Nephron progenitor cell (in vitro differentiated cells): ENCODE measurements around the gene CLNS1A.

Source experiments
- DNase-seq: peaks from one replicate; pipeline ENCODE4 v3.0.0; 2021
- H3K27ac Mint-ChIP-seq: 2 replicates; pipeline ENCODE4 v1.8.0; 2021; ENCODE audit warnings: mild to moderate bottlenecking, moderate library complexity, mixed read lengths
- H3K27me3 Mint-ChIP-seq: 2 replicates; pipeline ENCODE4 v1.8.0; 2021; ENCODE audit warnings: mild to moderate bottlenecking, low read depth, mixed read lengths; ENCODE audit not compliant: poor library complexity
- H3K36me3 Mint-ChIP-seq: 2 replicates; pipeline ENCODE4 v1.8.0; 2021; ENCODE audit warnings: low read depth, mixed read lengths
- H3K4me1 Mint-ChIP-seq: 2 replicates; pipeline ENCODE4 v1.8.0; 2021; ENCODE audit warnings: mixed read lengths
- H3K4me3 Mint-ChIP-seq: 2 replicates; pipeline ENCODE4 v1.8.0; 2021; ENCODE audit warnings: mild to moderate bottlenecking, moderate library complexity, mixed read lengths
- H3K9me3 Mint-ChIP-seq: 2 replicates; pipeline ENCODE4 v1.8.0; 2021; ENCODE audit warnings: mild to moderate bottlenecking, moderate library complexity, mixed read lengths
- TF ChIP-seq, protein P1 (sequence below): fragments of 200-600 bp; sonication (generic); IDR thresholded peaks from 2 replicates; pipeline ENCODE4 v1.5.0; 2021; ENCODE audit warnings: antibody characterized with exemption

The CLNS1A gene, protein sequence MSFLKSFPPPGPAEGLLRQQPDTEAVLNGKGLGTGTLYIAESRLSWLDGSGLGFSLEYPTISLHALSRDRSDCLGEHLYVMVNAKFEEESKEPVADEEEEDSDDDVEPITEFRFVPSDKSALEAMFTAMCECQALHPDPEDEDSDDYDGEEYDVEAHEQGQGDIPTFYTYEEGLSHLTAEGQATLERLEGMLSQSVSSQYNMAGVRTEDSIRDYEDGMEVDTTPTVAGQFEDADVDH

DNA sequence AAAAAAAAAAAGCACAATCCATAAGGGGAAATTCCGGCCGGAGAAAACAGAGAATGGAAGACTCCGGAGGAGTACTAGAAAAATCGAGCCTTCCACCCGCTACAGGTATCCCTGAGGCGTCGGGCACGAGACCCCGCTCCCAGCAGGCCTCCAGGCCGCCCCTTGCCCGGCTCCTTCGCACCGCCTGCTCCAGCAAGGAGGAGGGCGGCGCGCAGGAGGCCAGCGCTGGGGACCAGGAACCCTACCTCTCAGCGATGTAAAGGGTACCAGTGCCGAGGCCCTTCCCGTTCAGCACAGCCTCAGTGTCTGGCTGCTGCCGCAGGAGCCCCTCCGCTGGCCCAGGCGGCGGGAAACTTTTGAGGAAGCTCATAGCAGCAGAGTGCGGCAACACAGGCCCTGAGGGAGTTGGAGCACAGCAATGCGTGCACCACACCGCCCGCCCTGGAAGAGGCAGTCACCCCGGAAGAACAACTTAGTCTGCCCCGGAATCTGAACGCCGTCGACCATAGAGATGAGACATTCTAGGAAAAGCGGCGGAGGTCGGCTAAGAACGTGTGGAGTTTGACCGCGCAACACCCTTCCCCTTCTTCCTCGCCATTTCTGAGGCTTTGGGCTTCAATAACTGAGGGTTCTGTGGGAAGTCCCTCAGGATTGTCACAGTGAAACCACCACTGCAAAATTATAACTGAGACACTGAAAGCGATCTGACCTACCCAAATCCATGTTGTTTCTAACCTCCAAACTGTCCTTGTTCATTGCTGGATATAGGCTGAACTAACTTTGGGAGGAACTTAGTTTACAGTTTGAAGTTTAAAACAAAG is at the start of gene CLNS1A:
CLNS1A (minus strand) TSS at position 450 of the 821 bp plus-strand sequence; CDS start at position 370, 80 bp downstream.
- H3K9me3 Mint-ChIP-seq, result peaks cover 42% of the 10 kb centered on the region
- TF ChIP-seq, protein P1, sequence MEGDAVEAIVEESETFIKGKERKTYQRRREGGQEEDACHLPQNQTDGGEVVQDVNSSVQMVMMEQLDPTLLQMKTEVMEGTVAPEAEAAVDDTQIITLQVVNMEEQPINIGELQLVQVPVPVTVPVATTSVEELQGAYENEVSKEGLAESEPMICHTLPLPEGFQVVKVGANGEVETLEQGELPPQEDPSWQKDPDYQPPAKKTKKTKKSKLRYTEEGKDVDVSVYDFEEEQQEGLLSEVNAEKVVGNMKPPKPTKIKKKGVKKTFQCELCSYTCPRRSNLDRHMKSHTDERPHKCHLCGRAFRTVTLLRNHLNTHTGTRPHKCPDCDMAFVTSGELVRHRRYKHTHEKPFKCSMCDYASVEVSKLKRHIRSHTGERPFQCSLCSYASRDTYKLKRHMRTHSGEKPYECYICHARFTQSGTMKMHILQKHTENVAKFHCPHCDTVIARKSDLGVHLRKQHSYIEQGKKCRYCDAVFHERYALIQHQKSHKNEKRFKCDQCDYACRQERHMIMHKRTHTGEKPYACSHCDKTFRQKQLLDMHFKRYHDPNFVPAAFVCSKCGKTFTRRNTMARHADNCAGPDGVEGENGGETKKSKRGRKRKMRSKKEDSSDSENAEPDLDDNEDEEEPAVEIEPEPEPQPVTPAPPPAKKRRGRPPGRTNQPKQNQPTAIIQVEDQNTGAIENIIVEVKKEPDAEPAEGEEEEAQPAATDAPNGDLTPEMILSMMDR, result no peak
- H3K4me3 Mint-ChIP-seq, result peak within 1 kb of the TSS; percentile 95
- peaks cover 9% of the 10 kb centered on the region for H3K27me3 Mint-ChIP-seq
- DNase-seq, result peak; percentile 73
- peak within 1 kb of the TSS; percentile 96 for H3K27ac Mint-ChIP-seq
- peaks cover 31% of the 10 kb centered on the region for H3K4me1 Mint-ChIP-seq
- H3K36me3 Mint-ChIP-seq, result peaks cover 40% of the 10 kb centered on the region

DNA sequence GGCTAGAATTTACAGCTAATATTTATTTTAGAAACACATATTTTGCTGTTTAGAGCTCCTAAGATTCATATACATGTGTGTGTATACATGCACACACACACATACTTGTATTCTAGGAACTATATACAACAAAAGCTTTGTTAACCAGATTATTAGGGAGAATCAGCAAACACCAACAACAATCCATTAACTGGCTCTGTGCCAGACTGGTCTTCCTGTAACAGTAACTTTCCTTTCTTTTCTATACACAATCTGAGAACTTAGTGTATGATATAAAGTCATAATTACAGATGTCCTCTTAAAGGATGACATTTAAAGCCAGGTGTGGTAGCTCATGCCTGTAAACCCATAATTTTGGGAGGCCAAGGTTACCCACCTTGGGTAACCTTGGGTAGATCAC is 49.5 kb upstream of the CLNS1A start:
- DNase-seq, result no peak
- Mint-ChIP-seq H3K4me1 (no peaks in the 10 kb centered on the region), H3K4me3 (no peak overlapping the region), H3K9me3 (no peaks in the 10 kb centered on the region), H3K27ac (no peak overlapping the region), H3K27me3 (no peaks in the 10 kb centered on the region), H3K36me3 (peaks cover 80% of the 10 kb centered on the region)
- TF ChIP-seq, protein P1, result no peak

DNA sequence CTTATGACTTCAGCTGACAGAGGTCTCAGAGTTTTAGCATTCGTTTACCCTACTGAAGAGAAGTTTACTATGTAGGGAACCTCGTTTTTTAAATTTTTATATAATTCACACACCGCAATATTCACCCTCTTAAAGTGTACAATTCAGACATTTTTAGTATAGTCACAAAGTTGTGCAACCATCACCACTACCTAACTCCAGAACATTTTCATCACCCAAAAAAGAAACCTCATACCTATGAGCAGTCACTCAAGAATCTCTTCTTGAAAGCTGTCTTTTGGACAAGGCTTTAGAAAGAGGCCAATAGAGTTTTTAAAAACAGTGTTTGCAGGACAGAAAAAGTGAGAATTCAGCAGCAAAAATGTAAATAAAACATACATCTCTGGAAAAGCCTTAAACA is 39.5 kb upstream of the CLNS1A start:
- no peaks in the 10 kb centered on the region for H3K4me1 Mint-ChIP-seq
- no peak overlapping the region for H3K27ac Mint-ChIP-seq
- peaks cover 77% of the 10 kb centered on the region for H3K36me3 Mint-ChIP-seq
- H3K27me3 Mint-ChIP-seq, result peaks cover 4% of the 10 kb centered on the region
- TF ChIP-seq, protein P1, result no peak
- H3K9me3 Mint-ChIP-seq, result no peaks in the 10 kb centered on the region
- DNase-seq, result no peak
- no peak overlapping the region for H3K4me3 Mint-ChIP-seq

DNA sequence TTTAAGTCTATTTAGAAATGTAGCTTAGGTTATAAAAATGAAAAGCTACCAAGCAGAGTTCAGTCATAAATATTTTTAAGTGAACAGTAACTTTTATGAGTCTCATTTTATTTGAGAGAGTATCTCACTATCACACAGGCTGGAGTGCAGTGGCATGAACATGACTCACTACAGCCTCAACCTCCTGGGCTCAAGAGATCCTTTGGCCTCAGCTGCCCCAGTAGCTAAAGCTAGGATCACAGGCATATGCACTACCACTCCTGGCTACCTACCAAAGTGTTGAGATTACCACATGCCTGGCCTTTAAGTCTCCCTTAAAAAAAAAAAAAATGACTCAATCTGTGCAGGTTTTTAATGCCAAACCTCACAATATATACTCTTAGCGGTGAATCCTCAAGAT is 34.7 kb upstream of the CLNS1A start:
- Mint-ChIP-seq H3K27me3 (no peaks in the 10 kb centered on the region), H3K4me1 (no peaks in the 10 kb centered on the region), H3K36me3 (peaks cover 94% of the 10 kb centered on the region), H3K4me3 (no peak overlapping the region), H3K9me3 (no peaks in the 10 kb centered on the region), H3K27ac (peak overlapping the region; percentile 20)
- DNase-seq, result no peak
- TF ChIP-seq, protein P1, result no peak

DNA sequence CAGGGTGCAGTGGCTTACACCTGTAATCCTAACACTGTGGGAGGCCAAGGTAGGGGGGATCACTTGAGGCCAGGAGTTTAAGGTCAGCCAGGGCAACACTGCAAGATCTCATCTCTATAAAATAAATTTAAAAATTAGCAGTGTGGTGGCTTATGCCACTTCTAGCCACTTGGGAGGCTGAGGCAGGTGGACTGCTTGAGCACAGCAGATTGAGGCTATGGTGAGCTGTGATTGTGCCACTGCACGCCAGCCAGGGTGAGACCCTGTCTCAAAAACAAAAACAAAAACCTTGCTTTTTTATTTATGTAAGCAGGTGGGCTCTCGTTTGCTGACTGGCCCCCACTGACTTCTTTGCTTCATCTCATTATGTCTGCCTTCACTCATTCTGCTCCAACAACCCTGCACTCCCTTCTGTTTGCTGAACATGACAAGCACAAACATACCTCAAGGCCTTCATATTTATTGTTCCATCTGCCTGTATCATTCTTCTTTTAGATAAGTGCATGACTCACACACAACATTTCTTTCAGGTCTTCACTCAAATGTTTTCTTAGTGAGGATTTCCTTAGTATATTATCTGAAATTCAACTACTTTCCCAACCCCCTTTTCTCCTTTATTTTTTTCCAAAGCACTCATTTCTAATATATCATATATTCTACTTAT is 32.4 kb upstream of the CLNS1A start:
- Mint-ChIP-seq H3K4me1 (no peaks in the 10 kb centered on the region), H3K27me3 (no peaks in the 10 kb centered on the region), H3K9me3 (no peaks in the 10 kb centered on the region), H3K36me3 (peaks cover 83% of the 10 kb centered on the region), H3K27ac (no peak overlapping the region), H3K4me3 (no peak overlapping the region)
- TF ChIP-seq, protein P1, result no peak
- DNase-seq, result no peak
